LNCAP (cell line): ENCODE measurements around the gene PEMT.

ENCODE experiments used
- CTCF ChIP-seq: fragments of 450-650 bp; IDR thresholded peaks from 2 replicates; pipeline ENCODE4 v1.5.1; 2017; ENCODE audit warnings: mild to moderate bottlenecking

The PEMT gene

DNA sequence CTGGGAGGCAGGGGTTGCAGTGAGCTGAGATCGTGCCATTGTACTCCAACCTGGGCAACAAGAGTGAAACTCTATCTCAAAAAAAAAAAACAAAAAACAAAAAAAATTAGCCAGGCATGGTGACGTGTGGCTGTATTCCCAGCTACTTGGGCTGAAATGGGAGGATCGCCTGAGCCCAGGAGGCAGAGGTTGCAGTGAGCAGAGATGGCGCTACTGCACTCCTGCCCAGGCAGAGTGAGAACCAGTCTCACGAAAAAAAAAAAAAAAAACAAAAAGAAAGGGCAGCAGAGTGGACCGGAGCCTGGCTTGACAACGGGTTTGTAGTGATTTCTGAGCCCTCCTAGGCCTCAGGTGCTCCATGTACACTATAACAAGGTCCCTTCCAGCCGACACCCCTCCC is 33.1 kb downstream of the PEMT start:
- TF ChIP-seq CTCF = no peak

DNA sequence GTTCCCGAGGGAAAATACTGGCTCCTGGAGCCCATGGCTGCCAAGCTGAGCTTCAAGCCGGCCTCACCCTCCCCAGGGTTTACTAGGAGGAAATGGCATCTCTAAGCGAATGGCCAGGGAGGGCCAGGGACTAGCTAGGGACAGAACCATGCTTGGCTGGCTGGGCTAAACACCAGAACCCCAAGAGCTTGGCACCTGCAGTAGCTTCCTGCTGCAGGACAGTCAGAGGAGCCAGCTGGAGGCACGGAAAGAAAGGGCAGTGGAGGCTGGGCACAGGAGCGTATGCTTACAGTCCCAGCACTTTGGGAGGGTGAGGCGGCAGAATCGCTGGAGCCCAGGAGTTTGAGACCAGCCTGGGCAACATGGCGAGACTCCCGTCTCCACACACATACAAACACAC is 33.7 kb downstream of the PEMT start:
- no peak for TF ChIP-seq CTCF

GRCh38 chr17:17556671-17557070 is 34.8 kb downstream of the PEMT start:
- TF ChIP-seq CTCF = no peak

DNA sequence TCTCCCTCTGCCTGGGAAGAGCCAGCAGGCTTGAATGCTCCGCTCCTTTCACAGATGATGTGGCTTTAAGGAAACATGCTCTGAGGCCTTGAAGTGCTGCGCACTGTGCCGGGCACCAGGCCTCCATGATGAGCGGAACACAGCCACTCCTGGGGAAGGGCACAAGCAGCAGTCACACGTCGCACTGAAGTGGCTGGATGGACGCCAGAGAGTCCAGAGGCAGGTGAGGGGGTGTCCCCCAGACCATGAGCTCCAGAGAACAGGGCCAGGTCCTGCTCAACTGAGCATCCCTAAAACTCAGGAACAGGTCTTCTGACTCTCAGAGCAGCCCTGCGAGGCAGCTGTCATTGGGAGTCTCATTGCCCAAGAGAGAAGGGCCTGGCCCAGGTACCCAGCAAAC is 35.6 kb downstream of the PEMT start:
- TF ChIP-seq CTCF = no peak

DNA sequence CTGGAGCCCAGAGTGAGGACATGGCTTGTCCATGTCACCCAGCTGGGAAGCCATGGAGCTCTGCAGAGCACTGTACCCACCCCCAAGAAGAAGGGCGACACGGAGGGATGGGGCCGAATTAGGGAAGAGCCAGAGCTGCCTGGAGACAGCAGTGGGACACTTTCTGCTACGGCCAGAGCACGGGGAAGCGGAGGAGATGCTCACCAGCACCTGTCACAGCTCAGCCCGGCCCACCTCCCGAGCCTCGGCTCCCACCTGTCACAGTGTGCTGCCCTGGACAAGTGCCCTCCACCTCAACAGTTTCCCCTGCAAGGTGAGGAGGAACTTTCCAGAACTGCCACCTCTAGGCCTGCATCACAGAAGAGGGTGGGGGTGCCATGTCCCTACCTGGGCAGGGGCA is 36.4 kb downstream of the PEMT start:
- TF ChIP-seq CTCF = no peak

- no peak for TF ChIP-seq CTCF
Observed at GRCh38 chr17:17554266-17554665, 37.2 kb downstream of the PEMT start.

- no peak for TF ChIP-seq CTCF
Observed at GRCh38 chr17:17553217-17554195, 38.0 kb downstream of the PEMT start.
